Measurements from ENCODE around the gene CRELD2.

The CRELD2 gene

GRCh38 chr22:49953027-49953679 is 34.7 kb downstream of the CRELD2 start:
- no peak for TF ChIP-seq SP2 (tag by site-specific recombination; IDR thresholded peaks at IDR 0.05)
- no peak for TF ChIP-seq FEZF1 (tag by site-specific recombination; IDR thresholded peaks at IDR 0.05)
- TF ChIP-seq ZNF701 (tag by site-specific recombination; IDR thresholded peaks at IDR 0.05) = no peak
- no peak for TF ChIP-seq ZNF211 (tag by site-specific recombination; IDR thresholded peaks at IDR 0.05; ENCODE audit: low read depth)
- TF ChIP-seq ZBTB48 (tag by site-specific recombination; IDR thresholded peaks at IDR 0.05) = no peak
- TF ChIP-seq ZNF174 (tag by site-specific recombination; IDR thresholded peaks at IDR 0.05) = no peak
- no peak for TF ChIP-seq ZNF398 (tag by site-specific recombination; IDR thresholded peaks at IDR 0.05)
- no peak overlapping the region for H3K27ac ChIP-seq (ENCODE audit: extremely low read depth, low read depth, low read length)
- no peaks in the 10 kb centered on the region for H3K9me3 ChIP-seq (ENCODE audit: control insufficient read depth, insufficient read depth, low read depth, low read length)
- CTCF ChIA-PET = interaction anchor here (0.6 to 2.2 kb wide), 3 partner anchors 23 to 41 kb away, joined by 3 to 7 read pairs (median 3); no protein-coding TSS in a partner anchor
- H3K4me1 ChIP-seq (ENCODE audit: control insufficient read depth, insufficient read depth, low read length) = no peaks in the 10 kb centered on the region; the same call in 1 of the 2 replicates
- POLR2A ChIA-PET = interaction anchor here (2.0 to 2.7 kb wide), 2 partner anchors 9 to 13 kb away, joined by 6 read pairs; no protein-coding TSS in a partner anchor
- no peak overlapping the region for H3K4me3 ChIP-seq (ENCODE audit: low read depth, low read length)
- no peaks in the 10 kb centered on the region for H3K36me3 ChIP-seq (ENCODE audit: control insufficient read depth in 2 of 2, insufficient read depth in 1 of 2, low read length in 2 of 2)

- H3K4me3 ChIP-seq (ENCODE audit: low read depth, low read length) = no peak overlapping the region
- no peak overlapping the region for H3K27ac ChIP-seq (ENCODE audit: extremely low read depth, low read depth, low read length)
- no peaks in the 10 kb centered on the region for H3K36me3 ChIP-seq (ENCODE audit: control insufficient read depth in 2 of 2, insufficient read depth in 1 of 2, low read length in 2 of 2)
- TF ChIP-seq ZNF777 (tag by site-specific recombination; IDR thresholded peaks at IDR 0.05; ENCODE audit: borderline replicate concordance) (no peak), GLIS2 (tag by site-specific recombination; IDR thresholded peaks at IDR 0.05) (peak; percentile 30; the same call in 1 of the 2 replicates)
- POLR2A ChIA-PET = no interaction called here
- H3K4me1 ChIP-seq (ENCODE audit: control insufficient read depth, insufficient read depth, low read length) = no peaks in the 10 kb centered on the region; the same call in 1 of the 2 replicates
- H3K9me3 ChIP-seq (ENCODE audit: control insufficient read depth, insufficient read depth, low read depth, low read length) = no peaks in the 10 kb centered on the region
- CTCF ChIA-PET = no interaction called here
Observed at GRCh38 chr22:49953680-49954344, 35.4 kb downstream of the CRELD2 start.

GRCh38 chr22:49954354-49954753 is 35.9 kb downstream of the CRELD2 start:
- ChIA-PET POLR2A (no interaction called here), CTCF (no interaction called here)
- no peaks in the 10 kb centered on the region for H3K36me3 ChIP-seq (ENCODE audit: control insufficient read depth in 2 of 2, insufficient read depth in 1 of 2, low read length in 2 of 2)
- no peaks in the 10 kb centered on the region; the same call in 1 of the 2 replicates for H3K4me1 ChIP-seq (ENCODE audit: control insufficient read depth, insufficient read depth, low read length)
- H3K27ac ChIP-seq (ENCODE audit: extremely low read depth, low read depth, low read length) = no peak overlapping the region
- H3K9me3 ChIP-seq (ENCODE audit: control insufficient read depth, insufficient read depth, low read depth, low read length) = no peaks in the 10 kb centered on the region
- no peak overlapping the region for H3K4me3 ChIP-seq (ENCODE audit: low read depth, low read length)
- no peak for TF ChIP-seq WT1 (tag by site-specific recombination; IDR thresholded peaks at IDR 0.05)
- no peak for TF ChIP-seq SCRT1 (tag by site-specific recombination; IDR thresholded peaks at IDR 0.05; ENCODE audit: borderline replicate concordance)
- TF ChIP-seq REST (tag by site-specific recombination; IDR thresholded peaks at IDR 0.05) = no peak
- TF ChIP-seq ZNF549 (tag by site-specific recombination; IDR thresholded peaks at IDR 0.05) = no peak
- no peak for TF ChIP-seq ZNF639 (tag by site-specific recombination; IDR thresholded peaks at IDR 0.05)
- TF ChIP-seq ZFP3 (tag by site-specific recombination; IDR thresholded peaks at IDR 0.05; ENCODE audit: low read depth) = no peak
- no peak for TF ChIP-seq ZBTB11 (tag by site-specific recombination; conservative IDR thresholded peaks at IDR 0.05; ENCODE audit: low read depth)
- TF ChIP-seq ZNF660 (tag by site-specific recombination; IDR thresholded peaks at IDR 0.05) = no peak
- no peak for TF ChIP-seq BCL6B (tag by site-specific recombination; IDR thresholded peaks at IDR 0.05)

Data from HEK293 (cell line).